Muscle of leg (tissue), 11 donors: ENCODE data around the gene BRMS1. TPM values are rescaled to one million over a fixed set of nuclear protein-coding genes. Genes with fewer than 3 reads are reported as not detected.

ENCODE experiments used
- DNase-seq: peaks from one replicate; pipeline ENCODE4 v3.0.0; 2013
- H3K27ac ChIP-seq: one replicate; pipeline ENCODE4 v1.5.1; 2013; ENCODE audit warnings: mild to moderate bottlenecking, low read length, control low read depth
- H3K27me3 ChIP-seq: one replicate; pipeline ENCODE4 v1.6.1; 2013; ENCODE audit warnings: low read length; ENCODE audit not compliant: control insufficient read depth, insufficient read depth
- H3K36me3 ChIP-seq: one replicate; pipeline ENCODE4 v1.6.1; 2013; ENCODE audit warnings: low read length; ENCODE audit not compliant: control insufficient read depth, insufficient read depth
- H3K4me1 ChIP-seq: one replicate; pipeline ENCODE4 v1.6.1; 2013; ENCODE audit warnings: low read length; ENCODE audit not compliant: control insufficient read depth, insufficient read depth
- H3K4me3 ChIP-seq: one replicate; pipeline ENCODE4 v1.5.1; 2013; ENCODE audit warnings: low read length, control low read depth
- H3K9me3 ChIP-seq: replicated peaks from 2 replicates; pipeline ENCODE4 v1.6.1; 2013; ENCODE audit warnings: low read depth, low read length; ENCODE audit not compliant: control insufficient read depth
- WGBS: methylation state at CpG from one replicate; pipeline ENCODE4 v1.1.5; 2013; ENCODE audit warnings: missing lambda C conversion rate; ENCODE audit not compliant: insufficient coverage; 5-methylcytosine and 5-hydroxymethylcytosine counted together
- polyA plus RNA-seq, 8 donors: library from polyadenylated mRNA; unstranded; fragments of 120-200 nt; gene quantifications; one replicate each; pipeline versions ENCODE4 v1.2.1 to v1.2.3, GENCODE V29; 2013; ENCODE audit warnings: inconsistent platforms in 1 of 8, low replicate concordance in 1 of 8; ENCODE audit not compliant: insufficient read length in 8 of 8, insufficient read depth in 1 of 8
- total RNA-seq: library from RNA; stranded (reverse); fragments of 120-200 nt; gene quantifications from one replicate; pipeline ENCODE4 v1.2.4, GENCODE V29; 2013

BRMS1 gene
- total and polyA plus RNA-seq, 9 donors = 20.5 to 27.0 (median 24.2) TPM

DNA sequence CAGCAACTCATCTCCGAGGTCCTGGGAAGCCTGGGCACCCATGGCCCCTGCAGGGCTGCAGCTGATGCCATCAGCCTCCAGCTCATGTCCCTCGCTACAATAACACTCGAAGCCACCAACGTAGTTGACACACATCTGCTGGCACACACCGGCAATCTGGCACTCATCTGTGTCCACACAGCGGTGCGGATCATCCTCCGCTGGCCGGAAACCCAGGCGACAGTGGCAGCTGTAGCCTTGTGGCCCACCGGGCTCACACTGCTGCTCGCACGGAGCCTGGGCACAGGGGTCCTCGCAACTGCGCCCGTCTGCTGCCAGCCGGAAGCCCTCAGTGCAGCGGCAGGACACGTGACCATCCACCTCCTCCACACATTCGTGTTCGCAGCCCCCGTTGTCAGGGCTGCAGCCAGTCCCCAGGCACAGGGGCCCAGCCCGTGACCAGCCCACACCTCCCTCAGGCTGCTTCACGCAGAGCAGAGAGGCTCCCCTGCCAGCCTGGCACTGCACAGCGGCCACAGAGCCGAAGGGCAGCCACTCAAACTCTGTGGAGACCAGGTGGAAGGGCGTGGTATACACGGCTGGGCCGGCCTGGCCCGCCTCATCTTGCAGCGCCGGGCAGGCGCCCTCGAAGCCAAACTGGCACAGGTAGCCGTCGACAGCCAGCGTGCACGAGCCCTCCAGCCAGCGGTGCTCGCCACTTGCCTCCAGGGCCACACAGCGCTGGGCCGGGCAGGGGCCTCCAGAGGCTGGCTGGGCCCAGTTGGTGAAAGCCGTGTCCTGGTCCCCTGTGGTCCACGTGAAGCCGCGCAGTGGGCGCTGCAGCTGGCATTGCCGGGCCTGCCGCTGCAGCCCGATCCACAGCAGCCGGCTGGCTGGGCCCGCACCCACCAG, 28.7 kb downstream of the BRMS1 start:
- Histone ChIP-seq H3K4me3 (peak overlapping the region; percentile 46), H3K9me3 (no peaks in the 10 kb centered on the region), H3K4me1 (peaks cover 65% of the 10 kb centered on the region), H3K27ac (peak overlapping the region; percentile 22), H3K36me3 (no peaks in the 10 kb centered on the region), H3K27me3 (peaks cover 6% of the 10 kb centered on the region)
- 24% methylated on average over 49 of the region's 52 CpGs for WGBS
- no peak for DNase-seq

DNA sequence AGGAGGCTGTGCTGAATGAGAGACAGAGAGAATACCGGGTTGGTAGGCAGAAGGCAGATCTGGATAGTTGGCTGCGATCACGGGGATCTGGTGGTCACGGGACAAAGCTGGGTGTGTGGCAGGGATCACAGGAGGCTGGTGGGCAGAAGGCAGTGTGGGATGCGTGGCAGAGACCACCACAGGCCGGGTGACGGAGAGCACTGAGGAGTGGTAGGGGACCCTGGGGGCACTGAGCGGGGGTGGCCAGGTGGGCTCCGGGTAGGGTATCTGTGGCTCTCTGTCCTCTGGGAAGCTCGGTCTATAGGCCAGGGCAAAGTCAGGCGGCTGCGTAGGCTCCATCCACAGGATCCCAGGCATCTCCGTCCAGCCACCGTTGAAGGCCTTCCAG, 29.4 kb downstream of the BRMS1 start:
- peaks cover 65% of the 10 kb centered on the region for H3K4me1 ChIP-seq
- no peak for DNase-seq
- H3K27ac ChIP-seq = peak overlapping the region; percentile 22
- H3K9me3 ChIP-seq = no peaks in the 10 kb centered on the region
- peak overlapping the region; percentile 46 for H3K4me3 ChIP-seq
- H3K36me3 ChIP-seq = no peaks in the 10 kb centered on the region
- peaks cover 8% of the 10 kb centered on the region for H3K27me3 ChIP-seq
- WGBS = 69% methylated on average over 14 of the region's 14 CpGs

DNA sequence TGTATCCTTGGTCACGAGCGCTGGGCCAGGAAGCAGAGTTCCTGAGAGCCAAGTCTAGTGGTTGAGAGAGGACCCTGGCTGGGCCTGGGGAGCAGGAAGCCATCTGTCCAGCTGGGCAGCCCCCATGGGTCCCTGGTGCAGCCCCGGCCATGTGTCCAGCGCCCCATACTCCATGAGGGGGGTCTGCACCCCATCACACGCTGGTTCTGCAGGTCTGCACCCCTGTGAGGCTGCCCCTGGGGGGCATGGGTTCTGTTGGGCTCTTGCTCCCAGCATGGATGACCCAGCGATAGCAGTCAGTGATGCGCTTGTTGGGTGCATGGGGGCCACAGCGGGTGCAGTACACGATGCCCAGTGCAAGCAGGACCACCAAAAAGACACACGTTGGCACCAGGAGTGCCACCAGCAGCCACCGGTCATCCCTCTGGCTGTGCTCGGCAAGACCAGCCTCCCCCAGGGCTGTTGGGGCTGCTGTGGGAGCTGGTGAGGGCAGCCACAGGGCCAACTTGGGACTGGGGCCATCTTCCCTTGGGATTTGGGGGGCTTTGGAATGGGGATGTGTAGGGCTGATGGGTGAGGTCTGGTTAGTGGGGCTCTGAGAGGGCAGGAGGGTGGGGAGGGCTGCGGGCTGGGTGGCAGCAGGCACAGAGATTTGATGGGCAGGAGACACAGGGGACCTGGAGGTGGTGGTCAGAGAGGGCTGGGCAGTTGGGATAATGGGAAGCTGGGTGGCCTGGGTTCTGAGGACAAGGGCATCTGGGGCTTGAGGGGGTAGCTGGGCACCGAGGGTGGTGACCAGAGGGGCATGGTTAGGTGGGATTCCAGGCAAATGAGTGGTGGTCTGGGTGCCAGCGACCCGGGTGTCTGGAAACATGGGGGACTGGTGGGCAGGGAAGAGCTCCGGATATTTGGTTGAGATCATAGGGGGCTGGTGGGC, 30.1 kb downstream of the BRMS1 start:
- H3K4me1 ChIP-seq = peaks cover 65% of the 10 kb centered on the region
- no peaks in the 10 kb centered on the region for H3K9me3 ChIP-seq
- WGBS = 62% methylated on average over 17 of the region's 17 CpGs
- peak overlapping the region; percentile 97 for H3K27ac ChIP-seq
- no peaks in the 10 kb centered on the region for H3K36me3 ChIP-seq
- H3K4me3 ChIP-seq = peak overlapping the region; percentile 46
- DNase-seq = peak; percentile 13
- H3K27me3 ChIP-seq = peaks cover 13% of the 10 kb centered on the region

DNA sequence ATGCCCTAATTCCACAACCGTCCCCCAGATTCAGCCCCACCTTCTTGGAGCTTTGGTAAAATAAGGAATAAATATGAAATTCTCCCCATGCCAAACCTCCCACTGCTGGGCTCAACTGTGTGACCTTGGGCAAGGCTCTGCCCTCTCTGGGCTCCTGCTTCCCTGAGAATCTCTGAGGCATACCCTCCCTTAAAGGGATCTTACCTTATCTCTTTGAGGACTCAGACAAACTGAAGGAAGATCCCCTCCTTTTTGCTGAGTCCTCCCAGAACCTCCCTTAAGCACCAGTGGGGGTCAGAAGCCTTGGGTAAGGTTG, 30.8 kb downstream of the BRMS1 start:
- Histone ChIP-seq H3K36me3 (no peaks in the 10 kb centered on the region), H3K4me3 (peak overlapping the region; percentile 46), H3K9me3 (no peaks in the 10 kb centered on the region), H3K27ac (peak overlapping the region; percentile 97), H3K4me1 (peaks cover 64% of the 10 kb centered on the region), H3K27me3 (peaks cover 15% of the 10 kb centered on the region)
- WGBS = no CpG with 5 or more reads among the region's 1 CpG
- no peak for DNase-seq

DNA sequence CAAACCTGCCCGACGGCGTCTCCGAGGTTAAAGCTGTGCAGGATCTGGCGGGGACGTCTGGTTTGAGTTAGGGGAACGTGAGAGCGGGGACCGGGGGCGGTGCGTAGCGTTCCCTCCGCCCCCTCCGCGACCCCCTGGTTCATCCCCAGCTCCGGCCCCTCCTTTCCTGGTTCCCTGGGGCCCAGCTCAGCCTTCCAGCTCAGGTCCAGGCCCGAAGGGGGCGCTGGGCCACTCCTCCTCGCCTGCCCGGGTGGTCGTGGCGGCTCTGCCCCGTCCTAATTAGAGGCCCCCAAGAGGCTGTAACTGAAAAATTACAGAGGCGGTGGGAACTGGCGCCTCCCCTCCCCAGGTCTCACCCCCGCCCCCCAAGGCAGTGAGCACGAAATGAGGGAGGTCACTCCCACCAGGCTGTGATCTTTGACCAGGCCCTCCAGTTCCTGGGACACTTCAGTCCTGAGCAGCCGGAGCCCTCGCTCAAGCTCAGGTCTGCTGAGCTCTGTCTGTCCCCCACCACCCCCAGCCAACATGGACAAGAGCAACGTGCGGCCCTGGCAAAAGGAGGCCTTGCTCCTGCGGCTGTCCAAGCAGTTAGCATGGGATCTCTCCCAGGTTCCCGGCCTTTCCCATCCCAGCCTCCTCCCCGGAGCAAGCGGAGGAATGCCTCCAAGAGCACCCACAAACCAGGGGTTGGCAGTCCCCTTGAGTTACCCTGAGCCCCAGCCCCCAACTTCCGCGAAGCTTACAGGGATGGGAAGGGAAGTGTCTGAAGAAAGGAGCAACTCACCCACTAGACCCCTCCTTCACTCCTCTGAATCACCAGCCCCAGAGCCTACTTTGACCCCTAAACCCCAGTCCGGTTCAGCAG, 31.4 kb downstream of the BRMS1 start:
- H3K4me1 ChIP-seq = peaks cover 58% of the 10 kb centered on the region

DNA sequence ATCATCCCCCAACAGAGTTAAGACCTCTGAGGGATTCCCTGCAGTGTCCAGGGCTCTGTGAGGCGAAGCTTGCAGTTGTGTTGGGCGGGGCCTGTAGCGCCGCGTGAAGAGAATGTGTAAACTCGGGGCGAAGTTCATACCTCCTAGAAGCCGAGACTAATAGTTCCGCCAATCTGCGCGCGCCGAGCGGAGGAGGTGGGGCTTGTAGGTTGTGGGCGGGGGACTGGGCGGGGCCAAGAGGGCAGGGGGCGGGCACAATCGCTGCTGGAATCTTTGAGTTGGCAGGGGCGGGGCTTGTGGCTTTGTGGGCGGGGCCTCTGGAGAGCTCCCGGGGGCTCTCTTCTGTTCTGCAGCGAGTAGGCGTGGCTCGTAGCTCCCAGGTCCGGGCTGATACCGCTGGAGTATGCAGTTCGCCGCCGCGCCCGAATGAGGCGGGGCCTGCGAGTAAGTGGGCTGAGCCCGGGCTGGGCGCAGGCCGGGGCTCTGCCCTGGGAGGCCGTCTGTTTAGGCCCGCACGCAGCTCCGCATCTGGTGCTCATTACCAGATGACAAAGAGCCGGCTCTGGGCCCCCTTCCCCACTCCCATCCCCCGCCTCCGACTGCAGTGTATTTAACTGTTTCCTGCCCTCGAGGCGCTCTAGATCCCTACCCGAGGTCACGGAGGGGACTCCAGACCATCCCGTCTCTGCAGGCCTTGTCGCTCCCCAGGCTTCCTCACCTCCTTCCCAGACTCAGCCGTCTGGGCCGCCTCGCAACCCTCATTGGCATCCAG, 32.2 kb downstream of the BRMS1 start:
- peak; percentile 99 for DNase-seq
- H3K9me3 ChIP-seq = no peaks in the 10 kb centered on the region
- peaks cover 15% of the 10 kb centered on the region for H3K27me3 ChIP-seq
- H3K27ac ChIP-seq = peak overlapping the region; percentile 97
- peaks cover 50% of the 10 kb centered on the region for H3K4me1 ChIP-seq
- H3K36me3 ChIP-seq = no peaks in the 10 kb centered on the region
- WGBS = 1% methylated on average over 47 of the region's 52 CpGs
- peak overlapping the region; percentile 62 for H3K4me3 ChIP-seq

More for the DNA sequence above, 31.4 kb downstream of the BRMS1 start:
- Histone ChIP-seq H3K36me3 (no peaks in the 10 kb centered on the region), H3K27ac (peak overlapping the region; percentile 97), H3K27me3 (peaks cover 15% of the 10 kb centered on the region), H3K9me3 (no peaks in the 10 kb centered on the region), H3K4me3 (peak overlapping the region; percentile 46)
- 11% methylated on average over 29 of the region's 38 CpGs for WGBS
- DNase-seq = peak; percentile 93

DNA sequence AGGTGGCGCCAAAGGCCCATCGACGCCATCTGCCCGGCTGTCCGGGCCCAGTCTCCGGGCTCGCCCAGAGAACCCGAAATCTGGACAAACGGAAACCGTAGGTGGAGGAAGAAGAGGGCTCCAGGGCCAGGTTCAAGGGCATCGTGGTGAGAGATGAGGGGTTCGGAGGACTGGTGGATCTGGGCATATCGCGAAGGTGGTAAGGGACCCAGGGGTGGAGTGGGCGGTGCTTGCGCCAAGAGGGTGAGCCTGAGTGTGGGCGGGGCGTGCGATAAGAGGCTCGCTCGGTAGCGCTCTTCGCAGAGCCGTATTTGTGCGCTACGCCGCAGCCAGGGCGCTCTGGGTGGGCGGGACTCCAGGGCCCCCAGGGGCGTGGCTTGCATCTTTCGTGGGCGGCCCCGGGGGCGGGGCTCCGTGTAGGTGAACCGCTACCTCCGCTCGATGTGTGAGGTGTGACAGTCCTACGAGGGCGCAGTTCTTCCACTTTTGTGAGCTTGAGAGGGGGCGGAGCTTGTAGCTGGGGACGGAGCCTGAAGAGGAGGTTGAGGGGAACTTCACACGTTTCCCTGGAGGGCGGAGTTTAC, 32.8 kb downstream of the BRMS1 start:
- Histone ChIP-seq H3K9me3 (no peaks in the 10 kb centered on the region), H3K27ac (peak overlapping the region; percentile 97), H3K4me1 (peaks cover 43% of the 10 kb centered on the region), H3K36me3 (no peaks in the 10 kb centered on the region), H3K4me3 (peak overlapping the region; percentile 62), H3K27me3 (peaks cover 19% of the 10 kb centered on the region)
- under 1% methylated on average over 44 of the region's 44 CpGs for WGBS
- peak; percentile 95 for DNase-seq

DNA sequence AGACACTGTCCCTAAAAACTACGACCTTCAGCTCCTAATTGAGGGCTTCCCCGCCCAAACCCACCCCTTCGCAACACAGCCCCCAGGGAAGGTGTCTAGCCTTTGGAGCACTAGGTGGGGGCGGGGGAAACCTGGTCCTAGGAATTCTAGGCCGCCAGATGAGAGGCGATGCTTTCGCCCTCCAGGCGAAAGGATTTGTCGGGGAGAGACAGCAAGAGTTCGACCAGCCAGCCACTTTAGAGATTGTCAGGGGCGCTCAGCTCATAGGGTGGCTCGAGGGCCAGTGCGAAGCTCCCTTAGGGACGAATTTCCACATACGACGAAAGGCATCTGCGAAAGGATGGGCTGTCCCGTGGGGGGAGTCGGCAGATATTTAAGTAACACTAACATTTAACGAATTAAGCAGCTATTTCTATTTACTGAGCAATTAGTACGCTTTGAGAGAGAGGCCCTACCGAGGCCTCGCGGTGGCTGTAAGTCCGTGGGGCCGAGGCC, 33.4 kb downstream of the BRMS1 start:
- H3K4me1 ChIP-seq = peaks cover 38% of the 10 kb centered on the region
- H3K9me3 ChIP-seq = no peaks in the 10 kb centered on the region
- peak overlapping the region; percentile 62 for H3K4me3 ChIP-seq
- H3K36me3 ChIP-seq = no peaks in the 10 kb centered on the region
- peak overlapping the region; percentile 97 for H3K27ac ChIP-seq
- 9% methylated on average over 14 of the region's 26 CpGs for WGBS
- peaks cover 19% of the 10 kb centered on the region for H3K27me3 ChIP-seq
- DNase-seq = no peak
